ENCODE measurements around the gene MEIOB. TPM values are rescaled to one million over a fixed set of nuclear protein-coding genes. Genes with fewer than 3 reads are reported as not detected.
"Not testable (repeated sequence)": the region's sequence is repeated elsewhere in the genome, so short reads cannot be mapped to it uniquely, and the experiment has no call there.

Gene MEIOB
- not detected in 2 replicates for total RNA-seq (2014; rRNA removed; shearing (Covaris generic))

GRCh38 chr16:1871974-1872635 lies at the start of gene MEIOB:
Gene MEIOB (minus strand): TSS chr16:1872164. CDS start chr16:1868175, 3,989 bp downstream.
- DNase-seq (ENCODE audit: low spot score), result no peak

GRCh38 chr16:1920727-1921171 lies 48.8 kb upstream of the MEIOB start:
- DNase-seq (ENCODE audit: low spot score), result peak; percentile 54

GRCh38 chr16:1920122-1920521 lies 48.2 kb upstream of the MEIOB start:
- not testable (repeated sequence) for DNase-seq (ENCODE audit: low spot score)

DNA sequence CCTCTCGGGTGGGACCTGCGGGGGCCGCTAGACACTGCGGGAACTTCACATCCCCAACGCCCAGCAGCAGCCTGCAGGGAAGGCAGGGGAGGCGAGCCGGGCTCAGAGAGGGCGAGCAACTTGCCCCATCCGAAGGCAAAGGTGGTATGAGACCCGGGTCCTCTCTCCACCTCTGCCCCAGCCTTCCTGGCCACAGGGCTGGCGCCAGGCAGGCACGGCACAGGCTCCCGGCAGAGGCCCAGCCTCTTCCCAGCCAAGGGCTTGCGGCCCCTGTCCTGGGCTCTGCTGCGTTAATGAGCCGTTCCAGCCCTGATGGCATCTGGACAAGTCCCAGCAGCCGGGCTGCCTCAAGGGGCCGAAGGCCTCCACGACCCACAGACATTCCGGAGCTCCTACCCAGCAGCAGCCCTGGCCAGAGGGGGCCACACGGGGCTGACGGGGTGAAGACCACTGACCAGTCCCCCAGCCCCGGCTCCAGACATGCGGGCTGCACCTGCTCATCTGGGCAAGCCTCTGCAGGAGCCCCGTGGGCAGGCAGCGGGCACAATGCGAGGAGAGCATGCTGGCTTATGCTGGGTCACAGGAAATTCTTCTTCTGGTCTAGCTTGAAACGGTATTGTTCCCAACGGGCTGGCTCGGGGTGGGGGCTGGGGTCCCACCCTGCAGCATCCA lies 47.5 kb upstream of the MEIOB start:
- DNase-seq (ENCODE audit: low spot score), result no peak

DNA sequence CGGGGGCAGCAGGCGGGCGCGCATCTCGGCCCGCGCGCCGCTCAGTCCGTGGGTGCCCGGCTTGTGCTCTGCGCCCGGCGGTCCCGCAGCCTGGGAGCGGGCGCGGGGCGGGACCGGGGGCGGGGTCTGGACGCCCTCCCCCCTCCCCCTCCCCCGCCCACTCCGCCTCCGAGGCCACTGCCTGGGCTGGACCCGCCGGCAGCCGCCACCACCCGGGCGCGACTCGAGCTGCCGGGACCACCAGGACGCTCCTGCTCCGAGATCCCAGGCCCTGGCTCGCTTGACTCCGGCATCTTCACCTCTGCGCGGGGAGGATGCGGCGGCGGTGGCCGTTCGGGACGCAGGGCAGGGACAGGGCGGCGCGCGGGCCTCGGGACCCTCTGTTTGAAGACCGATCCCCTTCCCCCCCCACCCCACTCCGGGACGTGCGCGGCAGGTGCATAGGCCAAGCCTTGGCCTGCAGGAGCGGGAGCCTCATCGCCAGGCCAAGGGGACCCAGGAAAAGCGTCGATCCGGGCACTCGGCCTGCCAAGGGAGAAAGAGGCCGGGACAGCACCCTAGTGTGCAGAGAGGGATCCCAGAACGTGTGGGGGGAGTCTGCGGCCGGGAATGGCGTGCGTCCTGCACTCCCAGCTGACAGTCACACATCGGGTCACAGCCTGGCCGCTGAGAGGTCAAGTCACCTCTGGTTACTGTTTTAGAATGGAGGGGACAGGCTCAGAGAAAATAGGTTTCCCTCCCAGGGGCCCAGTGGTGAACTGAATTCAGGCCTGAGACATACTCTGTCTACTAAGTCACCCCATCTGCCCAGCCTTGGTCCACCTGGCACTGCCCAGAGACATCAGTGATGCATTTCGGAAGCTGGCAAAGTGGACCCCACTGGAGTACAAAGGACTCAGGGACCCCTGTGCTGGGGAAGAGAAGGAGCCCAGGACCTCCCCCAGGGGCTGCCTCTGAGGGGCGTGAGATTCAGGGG lies 46.7 kb upstream of the MEIOB start, which contains the start of gene HS3ST6:
Gene HS3ST6, minus strand, starts transcription at position 65 of the 976 bp plus-strand sequence. CDS start 92 bp downstream, outside the sequence.
- no peak for DNase-seq (ENCODE audit: low spot score)

DNA sequence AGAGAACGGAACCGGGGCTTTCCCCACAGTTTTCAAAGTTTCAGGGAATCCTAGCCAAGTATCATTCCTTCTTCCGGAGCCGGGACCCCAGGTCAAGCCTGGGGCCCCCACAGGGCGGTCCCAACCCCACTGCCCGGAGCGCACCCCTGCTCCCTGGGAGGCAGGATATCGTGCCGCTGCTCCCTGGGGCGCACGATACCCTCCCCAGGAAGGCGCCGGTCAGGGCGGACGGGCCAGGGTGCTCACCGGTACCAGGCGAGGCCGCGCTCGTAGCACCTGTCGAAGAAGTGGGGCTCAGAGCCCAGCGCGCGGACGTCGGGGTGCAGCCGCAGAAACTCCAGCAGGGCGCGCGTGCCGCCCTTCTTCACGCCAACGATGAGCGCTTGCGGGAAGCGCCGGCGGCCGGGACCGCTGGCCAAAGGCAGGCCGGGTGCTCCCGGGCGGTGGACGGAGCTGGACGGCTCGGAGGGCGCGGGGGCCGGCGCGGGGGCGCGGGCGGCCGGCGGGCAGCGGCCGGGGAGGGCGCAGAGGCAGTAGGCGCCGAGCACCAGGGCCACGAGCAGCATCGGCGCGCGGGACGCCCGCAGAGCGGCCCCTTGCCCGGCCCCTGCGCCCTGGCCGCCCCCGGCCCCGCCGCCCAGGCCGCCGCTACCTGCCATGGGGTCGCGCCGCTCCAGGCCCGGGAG lies 45.8 kb upstream of the MEIOB start:
- no peak for DNase-seq (ENCODE audit: low spot score)

- no peak for DNase-seq (ENCODE audit: low spot score)
These were observed 45.2 kb upstream of the MEIOB start for GRCh38 chr16:1917056-1917664.

DNA sequence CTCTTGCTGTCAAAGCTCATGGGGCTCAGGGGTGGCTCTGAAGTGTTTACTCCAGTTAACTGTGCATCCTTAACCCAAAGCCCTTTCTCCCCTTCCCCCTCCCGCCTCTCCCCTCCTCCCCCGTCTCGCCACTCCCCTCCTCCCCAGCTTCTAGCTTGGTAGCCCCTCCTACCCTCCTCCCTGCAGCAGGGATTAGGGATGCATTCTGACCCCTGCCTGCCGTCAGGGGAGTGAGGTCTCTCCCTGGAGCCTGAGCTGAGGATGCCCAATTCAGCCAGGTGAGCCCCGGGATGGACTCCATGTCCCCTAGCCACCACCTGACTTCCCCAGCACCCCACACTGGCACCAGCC lies 44.7 kb upstream of the MEIOB start:
- no peak for DNase-seq (ENCODE audit: low spot score)

- DNase-seq (ENCODE audit: low spot score), result no peak
These were observed 44.0 kb upstream of the MEIOB start for GRCh38 chr16:1915732-1916639.

GRCh38 chr16:1914988-1915387 lies 43.0 kb upstream of the MEIOB start:
- DNase-seq (ENCODE audit: low spot score), result no peak

GRCh38 chr16:1914084-1914608 lies 42.2 kb upstream of the MEIOB start:
- no peak for DNase-seq (ENCODE audit: low spot score)

- peak; percentile 50 for DNase-seq (ENCODE audit: low spot score)
These were observed 41.5 kb upstream of the MEIOB start for GRCh38 chr16:1913327-1914083.

- no peak for DNase-seq (ENCODE audit: low spot score)
These were observed 40.2 kb upstream of the MEIOB start for GRCh38 chr16:1912215-1912543.

DNA sequence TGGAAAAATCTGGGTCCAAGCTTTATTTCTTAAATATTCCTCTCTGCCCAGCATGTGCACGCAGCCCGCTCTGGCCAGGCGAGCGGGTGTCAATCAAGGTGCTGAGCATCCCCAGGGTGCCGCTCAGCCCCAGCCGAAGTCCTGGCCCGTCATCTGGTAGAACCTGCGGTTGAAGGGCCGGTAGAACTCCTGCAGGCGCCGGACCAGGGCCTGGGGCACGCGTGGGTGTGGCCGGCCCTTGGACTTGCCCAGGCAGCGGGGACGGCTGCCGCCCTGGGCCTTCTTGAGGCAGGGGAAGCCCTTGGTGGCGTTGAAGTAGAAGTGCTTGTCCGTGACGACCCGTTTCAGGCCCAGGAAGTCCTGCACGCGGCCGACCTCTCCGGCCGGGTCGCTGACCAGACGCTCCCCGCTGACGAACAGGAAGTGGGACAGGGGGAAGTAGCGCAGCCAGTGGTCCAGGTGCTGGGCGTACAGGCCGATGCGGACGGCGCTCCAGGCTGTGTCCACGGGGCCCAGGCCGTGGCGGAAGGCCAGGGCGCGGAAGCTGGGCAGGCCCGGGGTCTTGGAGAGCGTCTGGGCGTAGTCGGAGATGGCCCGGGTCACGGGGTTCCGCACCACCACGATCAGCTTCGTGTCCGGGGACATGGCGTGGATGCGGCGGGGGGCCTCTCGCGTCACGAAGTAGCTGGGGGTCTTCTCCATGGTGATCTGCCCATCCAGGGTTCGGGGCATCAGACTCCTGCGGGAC lies 39.7 kb upstream of the MEIOB start:
- DNase-seq (ENCODE audit: low spot score), result no peak

GRCh38 chr16:1909561-1910231 lies 37.7 kb upstream of the MEIOB start:
- DNase-seq (ENCODE audit: low spot score), result peak; percentile 11

DNA sequence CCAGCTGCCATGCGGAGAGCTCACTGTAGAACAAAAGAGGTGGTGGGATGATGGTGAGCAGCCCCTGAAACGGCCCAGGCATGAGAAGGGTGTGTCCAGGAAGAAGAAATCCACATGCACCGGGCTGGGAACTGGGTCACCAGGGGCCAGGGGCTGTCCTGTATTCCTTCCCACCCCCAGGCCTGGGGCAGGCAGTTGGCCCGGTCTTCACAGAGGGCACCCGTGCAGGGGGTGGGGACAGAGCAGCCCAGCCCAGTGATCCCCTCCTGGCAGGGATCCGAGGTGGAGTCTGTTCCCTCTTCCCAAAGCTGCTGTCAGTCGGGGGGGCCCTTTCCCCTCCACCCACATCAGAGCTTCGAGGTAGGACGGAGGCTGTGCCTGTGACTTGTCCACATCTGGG lies 37.0 kb upstream of the MEIOB start:
- no peak for DNase-seq (ENCODE audit: low spot score)

- DNase-seq (ENCODE audit: low spot score), result no peak
These were observed 36.2 kb upstream of the MEIOB start for GRCh38 chr16:1908184-1908583.

All from HT-29 (cell line).